GM08714 (cell line): Measurements from ENCODE around the gene PDE6D.
A peak's percentile ranks its signal among the peaks of the same experiment; 100 is the strongest.

ENCODE experiments used
- H3K4me3 ChIP-seq: fragments of 200-500 bp; sonication (Bioruptor generic); 2 replicates; pipeline ENCODE4 v1.5.1; 2014; ENCODE audit warnings: mild to moderate bottlenecking, low read length, inconsistent platforms
- ZNF274 ChIP-seq: IDR thresholded peaks from 2 replicates; pipeline ENCODE4 v1.6.1; 2012; ENCODE audit warnings: mild to moderate bottlenecking, low read depth, low read length

Gene PDE6D

DNA sequence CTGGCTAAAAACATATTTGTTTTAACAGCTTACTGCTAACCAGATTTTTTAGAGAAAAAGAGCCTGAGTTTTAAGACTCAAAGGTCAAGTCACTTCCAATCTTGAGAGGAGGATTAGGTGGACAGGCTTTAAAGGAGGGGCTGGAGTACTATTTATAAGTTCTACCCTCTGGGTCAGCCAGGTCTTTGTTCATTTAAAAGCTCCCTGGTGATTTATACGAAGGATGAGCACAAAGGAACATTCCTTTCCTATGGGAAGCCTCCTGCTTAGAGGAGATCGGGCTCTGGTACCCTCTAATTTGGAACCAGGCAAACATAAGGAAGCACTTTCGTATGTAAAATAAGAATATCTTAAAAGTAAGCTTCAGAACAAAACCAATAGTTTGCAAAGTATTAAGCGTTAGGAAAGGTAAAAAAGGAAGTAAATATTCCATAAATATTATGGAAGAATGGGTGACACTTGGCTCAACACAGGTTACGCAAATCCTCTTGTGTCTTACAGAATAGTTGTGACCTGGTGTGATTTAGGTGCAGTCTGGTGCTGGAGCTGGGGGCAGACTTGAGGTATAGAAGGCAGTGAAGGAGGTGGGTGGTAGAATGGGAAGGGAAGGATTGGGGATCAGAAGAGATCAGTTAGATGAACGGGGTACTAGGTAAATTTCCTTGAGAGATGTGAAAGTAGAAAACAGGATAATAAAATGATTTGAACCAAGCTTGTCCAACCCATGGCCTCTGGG lies 35.6 kb downstream of the PDE6D start:
- H3K4me3 ChIP-seq = no peak overlapping the region
- no peak for TF ChIP-seq ZNF274

DNA sequence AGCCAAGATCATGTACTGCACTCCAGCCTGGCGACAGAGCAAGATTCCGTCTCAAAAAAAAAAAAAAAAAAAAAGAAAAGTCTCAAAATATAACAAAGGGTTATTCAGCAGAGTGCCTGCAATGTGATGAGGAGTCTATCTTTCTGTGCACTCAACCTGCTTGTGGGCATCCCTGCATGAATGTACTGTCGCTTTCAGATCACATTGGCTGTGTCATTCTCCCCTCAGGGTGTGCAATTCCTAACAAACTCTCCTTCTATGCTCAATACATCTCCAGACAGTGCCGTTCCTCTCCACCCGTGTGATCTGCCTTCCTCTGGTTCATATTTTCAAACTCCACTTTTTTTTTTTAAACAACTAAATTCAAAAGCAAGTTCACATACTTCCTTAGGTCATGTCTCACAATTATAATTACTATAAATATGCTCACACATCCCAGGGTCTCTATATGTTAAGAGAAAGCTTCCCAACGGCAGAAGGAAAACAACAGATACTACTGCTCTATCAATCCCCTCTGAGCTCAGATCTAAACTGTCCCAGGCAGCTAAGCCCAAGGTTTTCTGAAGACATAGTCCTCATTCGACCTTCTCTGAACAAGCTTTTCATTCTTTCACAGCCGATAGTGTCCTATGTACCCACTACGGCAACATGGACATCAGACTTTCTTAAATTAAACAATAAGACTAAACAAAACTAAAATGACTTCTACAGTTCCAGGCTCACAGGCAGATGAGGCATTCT lies 37.5 kb downstream of the PDE6D start:
- no peak overlapping the region for H3K4me3 ChIP-seq
- no peak for TF ChIP-seq ZNF274

DNA sequence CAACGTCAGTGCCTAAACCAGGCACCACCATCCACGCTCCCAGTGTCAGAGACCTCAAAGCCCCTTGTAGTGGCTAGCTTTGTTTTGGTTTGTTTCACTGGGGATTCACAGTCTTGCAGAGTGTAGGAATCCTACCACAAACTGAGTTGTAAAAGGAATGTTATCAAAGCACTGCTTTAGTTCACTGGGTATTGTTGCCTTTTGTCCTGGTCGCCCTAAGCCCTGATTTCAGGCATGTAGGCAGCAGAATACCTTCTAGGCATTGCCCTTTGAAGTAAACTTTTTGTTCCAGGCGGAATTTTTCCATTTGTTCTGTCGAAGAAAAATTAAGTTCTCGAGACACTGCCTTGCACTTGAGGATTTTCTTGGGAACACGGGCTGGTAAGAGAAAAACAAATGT lies 43.3 kb downstream of the PDE6D start:
- no peak for TF ChIP-seq ZNF274
- no peak overlapping the region for H3K4me3 ChIP-seq

DNA sequence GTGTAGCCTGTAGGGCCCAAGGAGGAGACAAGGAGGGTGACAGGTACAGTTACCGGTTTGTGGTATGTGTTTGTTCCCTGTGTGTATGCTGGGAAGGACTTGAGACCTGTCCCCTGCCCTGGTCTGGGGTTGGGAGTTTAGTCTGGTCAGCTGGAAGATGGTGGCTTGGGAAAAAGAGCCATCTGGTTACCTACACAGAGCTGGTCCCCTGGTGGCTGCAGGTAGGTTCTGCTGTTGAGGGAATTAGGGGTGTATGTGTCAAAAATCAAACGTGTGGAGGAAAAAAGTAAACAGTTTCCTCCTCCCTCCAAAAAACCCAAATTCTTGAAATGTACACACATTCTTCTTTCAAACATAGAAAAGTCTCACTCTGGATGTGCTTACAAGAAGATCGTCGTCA lies 48.5 kb downstream of the PDE6D start:
- no peak overlapping the region for H3K4me3 ChIP-seq
- no peak for TF ChIP-seq ZNF274

DNA sequence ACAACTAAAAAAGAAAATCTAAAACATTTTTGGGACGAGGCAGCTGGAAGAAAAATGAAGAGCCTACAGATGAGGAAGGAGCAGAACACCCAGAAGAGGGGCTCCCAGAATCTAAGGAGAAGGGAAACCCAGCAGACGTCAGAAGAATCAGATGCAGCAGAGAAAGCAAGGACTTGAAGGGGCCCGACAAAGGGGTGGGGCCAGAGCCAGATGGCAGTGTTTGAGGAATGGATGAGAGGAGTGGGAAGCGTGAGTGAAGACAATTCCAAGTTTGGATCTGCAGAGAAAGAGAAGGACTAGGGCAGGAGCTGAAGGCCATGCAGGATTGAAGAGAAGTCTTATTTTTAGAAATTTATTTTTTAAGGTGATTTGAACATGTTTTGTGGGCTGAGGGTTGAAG lies 53.5 kb downstream of the PDE6D start:
- TF ChIP-seq ZNF274 = no peak
- no peak overlapping the region for H3K4me3 ChIP-seq

DNA sequence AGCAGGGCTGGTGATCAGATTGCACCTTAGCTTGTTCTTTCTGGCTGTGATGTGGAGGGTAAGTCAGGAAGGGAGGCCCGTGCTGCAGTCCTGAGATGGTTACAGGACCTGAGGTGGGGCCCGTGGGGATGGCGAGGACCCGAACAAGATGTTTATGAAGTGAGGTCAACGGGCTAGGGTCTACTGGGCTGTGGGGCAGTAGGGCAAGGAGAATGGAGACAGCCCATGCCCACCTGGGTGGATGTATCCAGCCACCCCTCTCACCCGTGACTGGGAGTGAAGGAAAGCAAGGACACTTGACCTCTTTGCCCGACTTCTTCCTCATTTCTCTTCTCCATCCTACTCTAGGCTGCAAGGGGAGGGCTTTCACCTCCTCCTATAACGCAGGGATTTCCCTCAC lies 54.8 kb downstream of the PDE6D start:
- no peak for TF ChIP-seq ZNF274
- H3K4me3 ChIP-seq = no peak overlapping the region

DNA sequence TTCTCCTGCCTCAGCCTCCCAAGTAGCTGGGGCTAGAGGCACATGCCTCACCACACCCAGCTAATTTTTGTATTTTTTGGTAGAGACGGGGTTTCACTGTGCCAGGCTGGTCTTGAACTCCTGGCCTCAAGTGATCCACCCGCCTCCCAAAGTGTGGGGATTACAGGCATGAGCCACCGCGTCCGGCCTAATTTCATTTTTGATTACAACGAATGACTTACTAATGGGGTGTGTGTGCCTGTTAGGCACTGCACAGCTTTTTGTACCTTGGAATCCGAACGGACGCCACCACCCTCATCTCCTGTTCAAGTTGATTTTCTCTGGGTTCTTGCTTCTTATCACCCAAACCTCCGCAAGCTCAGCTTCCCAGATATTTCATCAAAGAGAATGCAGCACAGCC lies 55.6 kb downstream of the PDE6D start:
- no peak overlapping the region for H3K4me3 ChIP-seq
- no peak for TF ChIP-seq ZNF274

DNA sequence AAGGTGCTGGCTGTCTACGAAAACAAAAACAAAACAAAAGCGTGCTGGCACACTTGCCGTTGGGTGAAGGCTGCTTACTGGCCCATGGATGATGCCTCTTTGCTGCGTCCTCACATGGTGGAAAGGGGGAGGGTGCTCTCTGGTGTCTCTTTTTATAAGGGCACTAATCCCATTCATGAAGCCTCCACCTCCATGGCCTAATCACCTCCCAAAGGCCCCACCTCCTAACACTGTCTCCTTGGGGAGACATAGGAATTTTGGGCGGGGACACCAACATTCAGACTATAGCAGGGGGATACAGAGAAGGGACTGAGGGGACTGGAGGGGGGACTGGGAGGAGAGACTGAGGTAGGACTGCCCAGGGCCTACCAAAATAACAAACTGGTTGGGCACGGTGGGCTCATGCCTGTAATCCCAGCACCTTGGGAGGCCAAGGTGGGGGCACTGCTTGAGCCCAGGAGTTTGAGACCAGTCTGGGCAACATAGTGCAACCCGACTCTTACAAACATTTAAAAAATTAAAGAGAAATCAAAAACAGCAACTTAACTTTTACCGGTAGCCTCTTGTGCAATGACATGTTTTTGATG lies 58.3 kb downstream of the PDE6D start:
- no peak for TF ChIP-seq ZNF274
- H3K4me3 ChIP-seq = no peak overlapping the region

DNA sequence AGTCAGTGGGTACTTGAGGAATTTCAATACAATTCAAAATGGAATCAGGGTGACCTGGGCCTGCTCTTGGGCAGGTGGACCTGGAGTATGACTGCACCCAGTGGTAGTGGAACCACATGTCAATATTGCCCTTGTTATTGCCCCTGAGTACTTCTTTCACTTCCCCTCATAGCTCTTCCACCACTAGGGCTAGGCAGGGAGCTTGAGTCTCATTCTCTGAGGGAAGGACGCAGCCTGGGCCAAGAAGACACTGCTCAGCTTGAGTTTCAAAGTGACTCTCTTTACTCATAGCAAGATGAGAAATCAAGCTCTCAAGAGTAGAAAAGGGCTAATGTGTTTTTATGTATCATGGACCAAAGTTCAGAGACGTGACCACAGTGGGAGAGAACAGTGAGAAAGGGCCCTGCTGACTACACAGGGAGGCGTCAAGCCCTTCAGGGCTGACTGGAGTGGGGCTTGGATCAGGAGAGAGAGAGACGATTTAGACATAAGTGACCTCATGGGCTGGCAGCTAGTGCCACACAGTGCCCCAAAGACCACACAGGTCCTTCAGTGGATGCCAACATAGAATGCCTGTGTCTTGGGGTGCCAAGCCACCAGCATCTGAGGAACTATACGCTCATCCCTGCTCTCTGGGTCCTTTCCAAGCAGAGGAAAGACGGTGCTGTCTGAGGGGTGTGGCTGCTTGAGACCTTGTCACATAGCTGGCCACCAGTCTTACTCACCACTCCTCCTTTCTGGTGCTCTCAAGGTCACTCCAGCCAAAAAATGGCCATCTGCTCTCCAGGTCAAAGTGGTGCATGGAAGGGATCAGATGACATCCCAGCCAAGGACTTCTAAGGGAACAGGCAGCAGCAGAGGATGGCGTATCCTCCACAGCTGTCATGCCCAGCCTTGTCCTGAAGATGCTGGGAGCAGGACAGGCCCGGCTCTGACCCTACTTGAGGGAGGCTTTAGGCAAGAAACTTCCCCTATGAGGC lies 59.8 kb downstream of the PDE6D start:
- TF ChIP-seq ZNF274 = no peak
- H3K4me3 ChIP-seq = no peak overlapping the region

DNA sequence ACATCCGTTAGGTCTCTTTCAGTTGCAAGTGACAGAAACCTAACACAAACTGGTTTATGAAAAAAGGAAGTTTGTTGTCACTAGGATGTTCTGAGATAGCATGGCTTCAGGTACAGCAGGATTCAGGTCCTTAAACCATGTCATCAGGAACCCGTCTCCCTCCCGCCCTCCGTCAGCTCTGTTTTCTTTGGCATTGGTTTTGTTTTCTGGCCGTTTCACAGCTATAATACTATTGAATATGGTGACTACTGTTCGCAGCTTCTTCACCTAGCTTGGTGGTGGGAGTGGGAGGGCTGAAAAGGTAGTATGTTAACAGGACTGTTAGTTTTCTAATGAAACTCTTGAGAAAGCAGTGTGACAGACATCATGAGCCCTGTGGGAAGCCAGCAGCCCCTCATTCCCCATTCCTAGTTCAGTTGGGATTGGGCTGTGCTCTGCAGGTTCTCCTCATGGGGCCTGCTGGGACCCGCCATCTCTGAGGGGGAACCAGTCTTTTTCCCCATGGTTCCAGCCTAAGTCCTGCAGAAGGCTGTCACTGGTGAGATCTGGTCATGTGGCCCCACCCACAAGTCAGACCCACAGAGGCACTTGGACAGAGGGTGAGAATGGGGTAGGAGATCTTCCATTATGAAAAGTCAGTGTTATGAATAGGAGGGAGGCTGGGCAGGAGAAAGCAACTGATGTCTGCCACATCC lies 60.6 kb downstream of the PDE6D start:
- H3K4me3 ChIP-seq = no peak overlapping the region
- no peak for TF ChIP-seq ZNF274

DNA sequence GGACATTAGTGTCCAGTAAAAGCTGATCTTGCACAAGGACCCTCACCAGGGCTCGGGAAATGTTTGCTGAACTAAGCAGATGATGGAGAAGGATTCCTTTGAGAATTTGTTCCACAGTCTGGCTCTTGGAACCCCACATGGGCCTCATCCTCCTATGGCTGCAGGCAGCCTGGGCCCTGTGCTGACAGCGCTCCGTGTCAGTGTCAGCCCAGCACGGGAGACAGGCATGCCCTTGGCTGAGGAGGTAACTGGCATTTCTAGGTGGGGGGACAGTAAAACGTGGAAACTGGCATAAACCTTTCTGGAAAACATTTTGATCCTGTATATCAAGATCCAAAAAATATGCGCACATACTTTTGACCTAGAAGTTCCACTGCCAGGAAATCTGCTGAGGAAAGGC lies 62.3 kb downstream of the PDE6D start:
- H3K4me3 ChIP-seq = no peak overlapping the region
- no peak for TF ChIP-seq ZNF274

DNA sequence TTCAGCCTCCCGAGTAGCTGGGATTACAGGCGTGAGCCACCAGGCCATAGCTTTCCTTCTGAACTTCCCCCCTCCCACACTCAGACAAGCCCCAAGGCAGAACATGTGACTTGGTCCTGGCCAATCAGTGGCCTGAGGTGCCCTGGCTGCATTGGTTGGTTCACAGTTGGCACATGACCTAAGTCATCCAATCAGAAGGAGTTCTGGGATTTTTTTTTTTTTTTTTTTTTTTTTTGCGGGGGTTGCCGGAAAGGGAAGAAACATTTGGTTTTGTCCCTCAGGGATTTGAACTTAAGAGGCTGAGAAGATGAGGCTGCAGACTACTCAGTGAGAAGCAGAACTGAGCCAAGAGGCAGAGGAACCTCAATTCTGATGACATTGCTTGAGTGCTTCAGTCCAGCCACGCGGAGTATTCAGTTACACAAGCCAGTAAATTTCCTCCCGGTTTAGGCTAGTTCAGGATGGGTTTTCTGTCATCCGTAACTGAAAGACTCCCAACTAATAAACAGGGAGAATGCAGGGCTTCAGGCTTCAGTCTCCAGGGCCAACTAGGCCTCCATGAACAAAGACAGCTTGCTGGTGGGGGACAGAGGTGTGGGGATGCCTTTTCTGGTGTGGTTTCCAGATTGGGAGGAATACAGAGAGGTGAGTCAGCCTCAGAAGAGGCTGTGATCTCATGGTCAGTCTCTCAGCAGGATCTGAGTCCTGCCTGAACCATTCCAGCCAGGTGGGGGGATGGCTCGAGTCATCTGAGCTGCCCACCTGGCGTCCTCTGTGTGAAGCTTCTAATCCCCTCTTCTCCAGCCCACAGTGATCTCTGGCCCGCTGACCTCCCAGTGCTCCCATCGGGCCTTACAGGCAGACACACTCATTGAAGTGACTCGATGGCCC lies 63.6 kb downstream of the PDE6D start:
- H3K4me3 ChIP-seq = peak overlapping the region; percentile 6; the same call in 1 of the 2 replicates
- no peak for TF ChIP-seq ZNF274
